Measurements from ENCODE around the gene ARRDC4.

The ARRDC4 gene

GRCh38 chr15:98012354-98012753 is 51.9 kb downstream of the ARRDC4 start:
- TF ChIP-seq, protein P1, sequence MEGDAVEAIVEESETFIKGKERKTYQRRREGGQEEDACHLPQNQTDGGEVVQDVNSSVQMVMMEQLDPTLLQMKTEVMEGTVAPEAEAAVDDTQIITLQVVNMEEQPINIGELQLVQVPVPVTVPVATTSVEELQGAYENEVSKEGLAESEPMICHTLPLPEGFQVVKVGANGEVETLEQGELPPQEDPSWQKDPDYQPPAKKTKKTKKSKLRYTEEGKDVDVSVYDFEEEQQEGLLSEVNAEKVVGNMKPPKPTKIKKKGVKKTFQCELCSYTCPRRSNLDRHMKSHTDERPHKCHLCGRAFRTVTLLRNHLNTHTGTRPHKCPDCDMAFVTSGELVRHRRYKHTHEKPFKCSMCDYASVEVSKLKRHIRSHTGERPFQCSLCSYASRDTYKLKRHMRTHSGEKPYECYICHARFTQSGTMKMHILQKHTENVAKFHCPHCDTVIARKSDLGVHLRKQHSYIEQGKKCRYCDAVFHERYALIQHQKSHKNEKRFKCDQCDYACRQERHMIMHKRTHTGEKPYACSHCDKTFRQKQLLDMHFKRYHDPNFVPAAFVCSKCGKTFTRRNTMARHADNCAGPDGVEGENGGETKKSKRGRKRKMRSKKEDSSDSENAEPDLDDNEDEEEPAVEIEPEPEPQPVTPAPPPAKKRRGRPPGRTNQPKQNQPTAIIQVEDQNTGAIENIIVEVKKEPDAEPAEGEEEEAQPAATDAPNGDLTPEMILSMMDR (IDR thresholded peaks at IDR 0.05; ENCODE audit: control insufficient read depth, extremely low read depth, insufficient read depth), result no peak
- no peak for DNase-seq (ENCODE audit: low read depth)
- H3K4me3 ChIP-seq (ENCODE audit: low read depth, low read length), result no peak overlapping the region

DNA sequence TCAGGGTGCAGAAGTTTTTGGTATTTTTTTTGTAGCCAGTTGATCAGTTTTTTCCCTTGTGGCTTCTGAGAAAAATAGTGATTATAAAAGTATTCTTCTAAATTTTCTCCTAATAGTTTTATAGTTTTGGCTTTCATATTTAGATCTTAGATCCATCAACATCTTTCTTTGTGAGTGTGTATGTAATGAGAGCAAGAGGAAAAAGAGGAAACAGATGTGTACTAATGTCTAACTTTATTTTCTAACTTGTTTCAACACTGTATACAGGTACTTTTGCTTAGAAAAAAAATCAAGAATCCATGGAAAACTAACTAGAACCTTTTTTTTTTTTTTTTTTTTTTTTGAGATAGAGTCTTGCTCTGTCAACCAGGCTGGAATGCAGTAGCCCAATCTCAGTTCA is 53.1 kb downstream of the ARRDC4 start:
- no peak overlapping the region for H3K4me3 ChIP-seq (ENCODE audit: low read depth, low read length)
- DNase-seq (ENCODE audit: low read depth), result no peak
- TF ChIP-seq, protein P1 (IDR thresholded peaks at IDR 0.05; ENCODE audit: control insufficient read depth, extremely low read depth, insufficient read depth), result no peak

- TF ChIP-seq, protein P1 (IDR thresholded peaks at IDR 0.05; ENCODE audit: control insufficient read depth, extremely low read depth, insufficient read depth), result no peak
- no peak for DNase-seq (ENCODE audit: low read depth)
- H3K4me3 ChIP-seq (ENCODE audit: low read depth, low read length), result no peak overlapping the region
These were observed 56.9 kb downstream of the ARRDC4 start for GRCh38 chr15:98017150-98017964.

DNA sequence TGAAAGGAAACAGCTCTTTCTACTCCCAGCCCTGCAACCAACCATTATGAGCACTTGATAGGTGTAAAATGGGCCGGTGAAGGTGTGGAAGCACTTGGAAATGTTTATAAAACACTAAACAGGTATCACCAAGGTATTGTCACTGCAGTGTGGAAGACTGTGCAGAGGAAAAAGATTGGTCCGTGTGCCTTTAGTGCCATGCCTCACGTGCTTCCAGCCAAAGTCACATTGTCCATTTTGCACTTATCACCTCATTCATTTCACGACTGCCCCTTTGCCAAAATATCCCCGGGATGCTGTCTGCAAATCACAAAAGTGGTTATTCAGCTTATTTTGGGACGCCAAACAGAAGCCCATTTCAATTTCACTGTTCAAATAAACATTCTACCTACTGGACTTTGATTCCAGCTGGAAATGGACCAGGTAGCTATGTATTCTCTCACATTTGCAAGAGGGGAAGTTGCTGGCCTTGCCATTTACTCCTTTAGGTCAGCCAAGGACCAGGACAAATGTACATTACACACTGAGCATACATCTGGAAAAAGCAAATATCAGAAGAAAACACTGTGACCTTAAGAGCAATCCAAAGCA is 58.4 kb downstream of the ARRDC4 start:
- DNase-seq (ENCODE audit: low read depth), result peak; percentile 57

More for the DNA sequence above, 58.4 kb downstream of the ARRDC4 start:
- TF ChIP-seq, protein P1 (IDR thresholded peaks at IDR 0.05; ENCODE audit: control insufficient read depth, extremely low read depth, insufficient read depth), result no peak
- no peak overlapping the region for H3K4me3 ChIP-seq (ENCODE audit: low read depth, low read length)
